Breast epithelium (tissue), 3 donors: ENCODE data around the gene TOP2B.

Source experiments
- POLR2A ChIP-seq: fragments of 450-650 bp; IDR thresholded peaks from one replicate; pipeline ENCODE4 v1.6.1; 2016; ENCODE audit warnings: antibody characterized with exemption, mild to moderate bottlenecking, moderate library complexity
- POLR2AphosphoS5 ChIP-seq, 3 donors: sonication (generic); formaldehyde crosslinking; IDR thresholded peaks; one replicate each; pipeline ENCODE4 v1.6.1; 2017; ENCODE audit warnings: antibody characterized with exemption in 3 of 3
- TF ChIP-seq, protein P1 (sequence below), 3 donors: fragments of 450-650 bp; IDR thresholded peaks; one replicate each; pipeline ENCODE4 v1.5.1; 2016 to 2017; ENCODE audit warnings: antibody characterized with exemption in 3 of 3, mild to moderate bottlenecking in 3 of 3, moderate library complexity in 3 of 3

DNA sequence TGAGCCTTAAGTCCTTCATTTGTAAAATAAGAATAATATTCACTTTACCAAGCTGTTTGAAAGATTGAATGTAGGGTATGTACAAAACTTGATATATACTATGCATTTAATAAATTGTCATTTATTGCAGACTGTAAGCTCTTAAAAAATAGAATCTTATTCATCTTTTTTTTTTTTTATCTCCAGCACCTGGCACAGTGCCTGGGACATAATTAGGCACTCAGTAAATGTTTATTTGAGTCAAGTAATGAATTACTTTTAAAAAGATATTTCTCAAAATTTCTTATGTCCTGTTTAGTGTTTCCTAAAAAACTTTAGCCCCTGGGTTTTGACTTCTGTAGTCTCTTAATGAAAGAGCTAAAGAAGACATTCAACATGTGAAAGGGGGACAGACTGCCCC is 71.7 kb downstream of the TOP2B start:
- TF ChIP-seq, protein P1, sequence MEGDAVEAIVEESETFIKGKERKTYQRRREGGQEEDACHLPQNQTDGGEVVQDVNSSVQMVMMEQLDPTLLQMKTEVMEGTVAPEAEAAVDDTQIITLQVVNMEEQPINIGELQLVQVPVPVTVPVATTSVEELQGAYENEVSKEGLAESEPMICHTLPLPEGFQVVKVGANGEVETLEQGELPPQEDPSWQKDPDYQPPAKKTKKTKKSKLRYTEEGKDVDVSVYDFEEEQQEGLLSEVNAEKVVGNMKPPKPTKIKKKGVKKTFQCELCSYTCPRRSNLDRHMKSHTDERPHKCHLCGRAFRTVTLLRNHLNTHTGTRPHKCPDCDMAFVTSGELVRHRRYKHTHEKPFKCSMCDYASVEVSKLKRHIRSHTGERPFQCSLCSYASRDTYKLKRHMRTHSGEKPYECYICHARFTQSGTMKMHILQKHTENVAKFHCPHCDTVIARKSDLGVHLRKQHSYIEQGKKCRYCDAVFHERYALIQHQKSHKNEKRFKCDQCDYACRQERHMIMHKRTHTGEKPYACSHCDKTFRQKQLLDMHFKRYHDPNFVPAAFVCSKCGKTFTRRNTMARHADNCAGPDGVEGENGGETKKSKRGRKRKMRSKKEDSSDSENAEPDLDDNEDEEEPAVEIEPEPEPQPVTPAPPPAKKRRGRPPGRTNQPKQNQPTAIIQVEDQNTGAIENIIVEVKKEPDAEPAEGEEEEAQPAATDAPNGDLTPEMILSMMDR (IDR thresholded peaks at IDR 0.05), result no peak
- no peak for TF ChIP-seq POLR2A
- no peak for TF ChIP-seq POLR2AphosphoS5 (IDR thresholded peaks at IDR 0.05)
